GM21723 (cell line): ENCODE data around the gene PRELID1.

Experiments
- ATAC-seq: cut with Tn5 transposase; IDR thresholded peaks from one replicate; pipeline ENCODE4 v1.9.1; 2021; ENCODE audit warnings: mild to moderate bottlenecking, moderate library complexity; ENCODE audit not compliant: unreplicated experiment

The PRELID1 gene

GRCh38 chr5:177355162-177355867, 51.7 kb downstream of the PRELID1 start:
- no peak for ATAC-seq

- no peak for ATAC-seq
Observed at GRCh38 chr5:177355868-177356168, 52.2 kb downstream of the PRELID1 start.
